HEK293T (cell line): ENCODE results near the gene OR6C74.

Experiments used
- ARNT ChIP-seq: fragments of 450-650 bp; IDR thresholded peaks from 2 replicates; pipeline ENCODE4 v1.6.1; 2017; ENCODE audit warnings: mild to moderate bottlenecking
- CTBP1 ChIP-seq: fragments of 450-650 bp; IDR thresholded peaks from 2 replicates; pipeline ENCODE4 v1.6.1; 2016; ENCODE audit warnings: borderline replicate concordance
- ELF4 ChIP-seq: fragments of 450-650 bp; IDR thresholded peaks from 2 replicates; pipeline ENCODE4 v1.6.1; 2017; ENCODE audit warnings: antibody characterized with exemption
- FOXM1 ChIP-seq: fragments of 450-650 bp; IDR thresholded peaks from 2 replicates; pipeline ENCODE4 v1.6.1; 2017; ENCODE audit warnings: mild to moderate bottlenecking, borderline replicate concordance
- HDGF ChIP-seq: fragments of 450-650 bp; IDR thresholded peaks from 2 replicates; pipeline ENCODE4 v1.6.1; 2017; ENCODE audit warnings: antibody characterized with exemption, borderline replicate concordance
- LEF1 ChIP-seq: fragments of 450-650 bp; IDR thresholded peaks from 2 replicates; pipeline ENCODE4 v1.6.1; 2017; ENCODE audit warnings: mild to moderate bottlenecking, borderline replicate concordance
- PKNOX1 ChIP-seq: fragments of 450-650 bp; IDR thresholded peaks from 2 replicates; pipeline ENCODE4 v1.6.1; 2016
- SUZ12 ChIP-seq: fragments of 450-650 bp; IDR thresholded peaks from 2 replicates; pipeline ENCODE4 v1.6.1; 2016; ENCODE audit warnings: mild to moderate bottlenecking

- TF ChIP-seq HDGF: no peak
- no peak for TF ChIP-seq SUZ12
- no peak for TF ChIP-seq FOXM1
- no peak for TF ChIP-seq ELF4
- no peak for TF ChIP-seq PKNOX1
- no peak for TF ChIP-seq LEF1
- TF ChIP-seq ARNT: no peak
- no peak for TF ChIP-seq CTBP1
Observed at GRCh38 chr12:55280991-55281390, 36.6 kb downstream of the OR6C74 start.
